Activated CD8-positive, alpha-beta T cell treated with anti-CD3 and anti-CD28 coated beads, Interleukin-2, amount 10 ng/mL, durations not matched to agents 7 days and 5 days (primary cell): Measurements from ENCODE around the gene DCLRE1A. TPM values are rescaled to one million over a fixed set of nuclear protein-coding genes. Genes with fewer than 3 reads are reported as not detected.

ENCODE experiments used
- total RNA-seq, 2 experiments: library from RNA; stranded (reverse); gene quantifications; one replicate each; pipeline ENCODE4 v1.2.3, GENCODE V29; 2021

The DCLRE1A gene
- total RNA-seq, 2 experiments from 2014 or later, result 13.0 to 13.3 TPM

Other genes starting within 250 kb of the DCLRE1A start
- gene NRAP, start 190.0 kb downstream of the DCLRE1A start, total RNA-seq, result not detected
- gene CASP7, start 174.2 kb downstream of the DCLRE1A start, total RNA-seq, result 10 to 100 TPM; 28.7 to 32.6 TPM
- gene PLEKHS1, start 102.4 kb downstream of the DCLRE1A start, total RNA-seq, result not detected
- 10 to 100 TPM; 24.6 to 25.0 TPM for gene NHLRC2, start 579 bp upstream of the DCLRE1A start, total RNA-seq
- gene ADRB1, start 189.8 kb upstream of the DCLRE1A start, total RNA-seq, result under 1 TPM; 0.29 to 0.45 TPM